Measurements from ENCODE around the gene SPTAN1.
"Not testable (repeated sequence)": the region's sequence is repeated elsewhere in the genome, so short reads cannot be mapped to it uniquely, and the experiment has no call there.

Gene SPTAN1

DNA sequence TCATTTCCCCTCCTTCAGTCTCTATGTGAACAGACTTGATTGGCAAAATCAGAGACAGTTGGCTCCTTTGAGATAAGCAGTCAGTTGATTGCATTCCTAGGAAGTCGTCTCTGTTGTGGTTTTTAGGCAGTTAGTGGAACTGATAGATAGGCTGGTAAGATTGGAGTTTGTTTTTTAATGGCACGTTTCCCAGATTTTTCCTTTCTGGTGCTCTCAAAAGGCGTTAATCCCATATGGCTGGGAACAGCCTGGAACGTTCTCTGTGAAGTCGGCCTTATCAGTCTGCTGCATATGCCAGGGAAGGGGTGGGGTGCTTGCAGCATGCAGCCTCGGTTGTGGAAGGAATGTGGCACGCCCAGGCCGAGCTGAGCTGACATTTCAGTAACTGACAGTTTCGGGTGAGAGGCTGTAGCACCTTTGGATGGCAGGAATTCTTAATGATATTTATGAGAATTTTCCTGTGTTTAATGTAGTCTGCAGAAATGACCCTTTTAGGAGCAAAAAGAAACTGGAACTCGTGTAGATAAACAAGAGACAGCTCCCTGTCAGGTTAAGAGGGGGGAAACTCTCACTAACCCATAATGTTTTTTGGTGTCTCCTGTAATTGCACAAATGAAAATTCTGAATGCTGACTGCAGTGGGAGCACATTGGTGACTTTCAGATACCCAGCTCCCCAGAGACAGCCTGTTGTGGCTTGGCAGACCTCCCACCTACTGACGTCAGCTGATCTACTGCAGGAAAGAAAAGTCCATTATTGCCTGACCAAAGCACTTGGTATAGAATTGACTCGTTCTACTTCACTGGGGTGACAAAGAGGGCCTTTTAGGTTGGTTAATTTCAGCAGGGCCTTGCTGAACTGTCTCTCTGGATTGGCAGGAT lies 6.3 kb downstream of the SPTAN1 start:
- Mint-ChIP-seq H3K9me3 (no peaks in the 10 kb centered on the region), H3K36me3 (peaks cover 4% of the 10 kb centered on the region), H3K27ac (no peak overlapping the region), H3K4me3 (no peak overlapping the region), H3K4me1 (peaks cover 19% of the 10 kb centered on the region), H3K27me3 (no peaks in the 10 kb centered on the region)
- DNase-seq (ENCODE audit: low spot score in 2 of 2) (peak in 1 of 2 donors; percentile 22), ATAC-seq (ENCODE audit: low read depth) (peak; percentile 77)

DNA sequence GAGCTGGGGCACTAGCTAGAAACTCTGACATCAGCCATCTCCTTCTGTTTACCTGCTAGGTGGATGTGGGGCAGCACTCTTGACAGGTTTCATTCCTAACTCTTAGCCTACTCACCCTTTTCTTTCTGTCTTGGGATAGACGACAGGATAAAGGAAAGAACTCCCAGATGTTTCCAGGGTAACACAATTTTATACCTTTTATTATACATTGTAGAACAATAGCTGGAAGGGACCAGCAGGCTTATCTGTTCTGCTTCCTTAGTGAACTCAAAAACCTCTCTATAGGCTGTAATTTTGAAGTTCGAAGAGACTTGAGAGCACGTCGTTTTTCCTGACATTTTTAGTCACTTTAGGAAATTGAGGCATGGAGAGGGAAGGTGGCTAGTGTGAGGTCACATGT lies 13.2 kb downstream of the SPTAN1 start:
- no peaks in the 10 kb centered on the region for H3K27me3 Mint-ChIP-seq
- no peak overlapping the region for H3K4me3 Mint-ChIP-seq
- no peak for ATAC-seq (ENCODE audit: low read depth)
- H3K9me3 Mint-ChIP-seq: no peaks in the 10 kb centered on the region
- H3K36me3 Mint-ChIP-seq: peaks cover 22% of the 10 kb centered on the region
- H3K4me1 Mint-ChIP-seq: peaks cover 9% of the 10 kb centered on the region
- no peak overlapping the region for H3K27ac Mint-ChIP-seq
- no peak for DNase-seq (ENCODE audit: low spot score in 2 of 2)

DNA sequence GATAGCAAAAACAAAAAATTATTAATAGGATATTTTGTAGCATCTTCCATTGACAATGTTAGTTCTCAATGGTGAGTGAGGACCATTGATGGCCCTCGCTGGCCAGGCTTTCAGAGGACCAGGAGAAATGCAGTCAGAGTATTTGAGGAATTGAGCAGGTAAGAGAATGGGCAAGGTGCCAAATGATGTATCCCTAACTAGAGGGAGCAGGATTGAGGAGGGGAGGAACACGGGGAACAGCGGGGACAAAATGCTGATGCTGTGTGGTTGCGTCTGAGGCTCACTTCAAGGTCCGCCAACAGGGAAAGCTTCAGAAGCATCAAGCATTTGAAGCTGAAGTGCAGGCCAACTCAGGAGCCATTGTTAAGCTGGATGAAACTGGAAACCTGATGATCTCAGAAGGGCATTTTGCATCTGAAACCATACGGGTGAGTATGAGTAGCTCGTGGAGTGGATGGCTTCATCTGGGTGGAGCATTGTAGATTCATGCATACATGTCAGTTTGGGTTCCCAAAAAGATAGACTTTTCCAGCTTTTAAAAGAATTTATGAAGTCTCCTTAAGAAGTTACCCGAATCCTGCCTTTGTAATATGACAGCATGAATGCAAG lies 16.2 kb downstream of the SPTAN1 start:
- ATAC-seq (ENCODE audit: low read depth) (no peak), DNase-seq (ENCODE audit: low spot score in 2 of 2) (no peak)
- no peaks in the 10 kb centered on the region for H3K9me3 Mint-ChIP-seq
- no peaks in the 10 kb centered on the region for H3K27me3 Mint-ChIP-seq
- peaks cover 13% of the 10 kb centered on the region for H3K4me1 Mint-ChIP-seq
- peaks cover 22% of the 10 kb centered on the region for H3K36me3 Mint-ChIP-seq
- H3K4me3 Mint-ChIP-seq: no peak overlapping the region
- peak overlapping the region; percentile 73 for H3K27ac Mint-ChIP-seq

DNA sequence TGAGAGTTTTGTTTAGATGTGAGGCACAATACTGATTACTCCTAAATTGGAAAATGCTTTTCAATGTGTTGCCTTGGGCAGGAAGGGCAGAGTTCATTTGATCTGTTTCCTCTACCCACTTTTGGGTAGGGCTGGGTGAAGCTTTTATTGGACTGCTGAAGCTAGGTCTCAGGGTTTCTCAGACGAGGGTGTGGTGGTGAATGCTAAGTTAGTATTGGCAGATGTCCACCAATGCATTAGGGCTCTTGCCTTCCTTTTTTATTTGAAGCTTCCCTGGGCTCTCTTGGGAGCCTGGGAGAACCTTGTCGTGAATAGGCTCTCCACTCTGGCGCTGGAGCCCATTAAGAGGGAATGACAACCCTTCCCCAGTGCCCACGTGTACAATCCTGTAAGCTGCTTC lies 23.1 kb downstream of the SPTAN1 start:
- Mint-ChIP-seq H3K27me3 (no peaks in the 10 kb centered on the region), H3K36me3 (peaks cover 28% of the 10 kb centered on the region), H3K9me3 (no peaks in the 10 kb centered on the region), H3K4me3 (no peak overlapping the region), H3K27ac (no peak overlapping the region), H3K4me1 (peaks cover 6% of the 10 kb centered on the region)
- ATAC-seq (ENCODE audit: low read depth): no peak
- DNase-seq (ENCODE audit: low spot score in 2 of 2): no peak

DNA sequence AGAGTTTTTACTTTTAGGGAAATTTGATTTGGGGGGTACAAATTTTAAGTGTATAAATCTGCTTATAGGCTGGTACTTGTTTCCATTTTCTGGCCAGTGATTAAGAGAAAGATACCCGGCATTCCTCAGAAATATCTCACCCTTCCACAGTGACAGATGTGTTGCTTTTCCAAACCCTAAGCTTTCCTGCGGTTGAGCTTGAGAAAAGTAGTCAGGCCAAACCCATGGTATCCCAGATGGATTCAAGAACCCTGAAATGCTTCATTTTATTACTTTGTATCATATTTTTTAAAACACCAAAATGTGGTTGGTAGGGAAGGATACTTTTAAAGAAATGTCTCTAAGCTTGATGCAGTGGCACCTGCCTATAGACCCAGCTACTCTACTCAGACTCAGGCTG lies 23.5 kb downstream of the SPTAN1 start:
- Mint-ChIP-seq H3K4me1 (peaks cover 6% of the 10 kb centered on the region), H3K9me3 (no peaks in the 10 kb centered on the region), H3K27me3 (no peaks in the 10 kb centered on the region), H3K27ac (no peak overlapping the region), H3K36me3 (peaks cover 32% of the 10 kb centered on the region), H3K4me3 (no peak overlapping the region)
- ATAC-seq (ENCODE audit: low read depth): no peak
- DNase-seq (ENCODE audit: low spot score in 2 of 2): no peak

DNA sequence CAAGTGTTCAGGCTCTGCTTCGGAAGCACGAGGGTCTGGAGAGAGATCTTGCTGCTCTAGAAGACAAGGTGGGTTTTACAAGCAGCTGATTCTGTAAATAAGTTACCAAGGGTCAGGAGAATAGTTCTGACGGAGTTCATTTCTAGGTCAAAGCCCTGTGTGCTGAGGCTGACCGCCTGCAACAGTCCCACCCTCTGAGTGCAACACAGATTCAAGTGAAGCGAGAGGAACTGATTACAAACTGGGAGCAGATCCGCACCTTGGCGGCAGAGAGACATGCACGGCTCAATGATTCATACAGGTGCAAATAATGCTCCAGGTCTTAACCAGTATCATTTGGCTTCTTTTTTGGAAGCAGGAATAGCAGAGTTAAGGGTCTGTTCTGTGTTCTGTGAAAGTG lies 24.8 kb downstream of the SPTAN1 start:
- Mint-ChIP-seq H3K27ac (no peak overlapping the region), H3K4me3 (no peak overlapping the region), H3K4me1 (peaks cover 4% of the 10 kb centered on the region), H3K36me3 (peaks cover 31% of the 10 kb centered on the region), H3K9me3 (no peaks in the 10 kb centered on the region), H3K27me3 (no peaks in the 10 kb centered on the region)
- ATAC-seq (ENCODE audit: low read depth) (no peak), DNase-seq (ENCODE audit: low spot score in 2 of 2) (no peak)

DNA sequence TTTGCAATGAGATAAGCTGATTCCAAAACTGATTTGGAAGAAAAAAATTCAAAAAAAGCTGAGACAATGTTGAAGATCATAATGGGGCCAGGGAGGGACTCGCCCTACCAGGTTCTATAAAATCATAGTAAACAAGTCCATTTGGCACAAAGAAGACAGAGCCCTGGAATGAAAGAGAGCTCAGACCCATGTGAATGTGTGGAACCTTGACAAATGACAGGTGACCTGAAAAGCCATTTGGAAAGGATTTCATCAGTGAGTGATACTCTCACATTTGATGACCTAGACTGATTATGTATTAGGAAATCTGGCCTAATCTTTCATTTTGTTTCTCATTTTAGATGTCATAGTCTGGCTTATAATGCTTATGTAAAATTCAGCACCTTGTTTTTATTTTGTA lies 26.8 kb downstream of the SPTAN1 start:
- Mint-ChIP-seq H3K4me1 (no peaks in the 10 kb centered on the region), H3K27ac (peak overlapping the region; percentile 25)
- ATAC-seq (ENCODE audit: low read depth): no peak

DNA sequence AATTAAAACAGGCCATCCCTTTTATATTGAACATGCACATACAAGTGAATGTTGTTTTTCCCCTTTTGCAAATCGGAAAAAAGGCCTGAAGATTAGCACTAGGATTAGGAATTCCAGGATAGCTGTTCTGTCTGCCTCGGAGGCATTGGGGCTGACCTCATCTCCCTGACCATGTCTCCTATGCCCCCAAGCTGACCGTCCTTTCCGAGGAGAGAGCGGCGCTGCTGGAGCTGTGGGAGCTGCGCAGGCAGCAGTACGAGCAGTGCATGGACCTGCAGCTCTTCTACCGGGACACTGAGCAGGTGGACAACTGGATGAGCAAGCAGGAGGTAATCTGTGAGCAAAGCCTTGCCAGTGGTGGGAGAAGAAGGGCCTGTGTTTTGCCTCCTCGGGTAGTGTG lies 28.3 kb downstream of the SPTAN1 start:
- H3K27me3 Mint-ChIP-seq: no peaks in the 10 kb centered on the region
- no peak for DNase-seq (ENCODE audit: low spot score in 2 of 2)
- no peaks in the 10 kb centered on the region for H3K4me1 Mint-ChIP-seq
- no peak overlapping the region for H3K27ac Mint-ChIP-seq
- ATAC-seq (ENCODE audit: low read depth): no peak
- H3K4me3 Mint-ChIP-seq: no peak overlapping the region
- H3K36me3 Mint-ChIP-seq: peaks cover 49% of the 10 kb centered on the region
- H3K9me3 Mint-ChIP-seq: no peaks in the 10 kb centered on the region

More for the DNA sequence above, 26.8 kb downstream of the SPTAN1 start:
- Mint-ChIP-seq H3K27me3 (no peaks in the 10 kb centered on the region), H3K9me3 (no peaks in the 10 kb centered on the region), H3K36me3 (peaks cover 42% of the 10 kb centered on the region), H3K4me3 (no peak overlapping the region)
- no peak for DNase-seq (ENCODE audit: low spot score in 2 of 2)

DNA sequence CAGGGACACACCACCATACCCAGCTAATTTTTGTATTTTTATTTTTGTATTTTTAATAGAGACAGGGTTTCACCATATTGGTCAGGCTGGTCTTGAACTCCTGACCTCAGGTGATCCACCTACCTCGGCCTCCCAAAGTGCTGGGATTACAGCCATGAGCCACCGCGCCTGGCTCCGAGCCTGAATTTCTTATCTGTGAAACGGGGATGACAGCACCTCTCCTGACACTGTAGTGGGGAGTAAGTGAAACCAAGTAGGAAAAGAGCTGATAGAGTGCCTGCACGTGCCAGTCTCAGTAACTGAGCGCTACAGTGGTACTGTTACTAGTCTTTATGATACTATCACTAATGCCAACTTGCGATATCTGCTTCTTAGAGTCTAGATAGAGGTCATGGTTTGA lies 32.8 kb downstream of the SPTAN1 start:
- not testable (repeated sequence) for ATAC-seq (ENCODE audit: low read depth); H3K4me1 Mint-ChIP-seq; H3K27me3 Mint-ChIP-seq; H3K9me3 Mint-ChIP-seq; H3K4me3 Mint-ChIP-seq; H3K27ac Mint-ChIP-seq; DNase-seq (ENCODE audit: low spot score in 2 of 2)
- peaks cover 51% of the 10 kb centered on the region for H3K36me3 Mint-ChIP-seq

DNA sequence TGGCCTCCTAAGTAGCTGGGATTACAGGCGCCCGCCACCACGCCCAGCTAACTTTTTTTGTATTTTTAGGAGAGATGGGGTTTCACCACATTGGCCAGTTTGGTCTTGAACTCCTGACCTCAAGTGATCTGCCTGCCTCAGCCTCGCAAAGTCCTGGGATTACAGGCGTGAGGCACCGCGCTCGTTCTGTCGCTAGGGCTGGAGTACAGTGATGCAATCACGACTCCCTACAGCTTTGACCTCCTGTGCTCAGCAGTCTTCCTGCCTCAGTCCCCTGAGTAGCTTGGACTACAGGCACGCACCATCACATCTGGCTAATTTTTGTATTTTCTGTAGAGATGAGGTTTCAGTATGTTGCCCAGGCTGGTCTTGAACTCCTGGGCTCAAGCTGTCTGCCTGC lies 34.5 kb downstream of the SPTAN1 start:
- H3K9me3 Mint-ChIP-seq; H3K4me3 Mint-ChIP-seq; H3K4me1 Mint-ChIP-seq; ATAC-seq (ENCODE audit: low read depth); H3K27me3 Mint-ChIP-seq; DNase-seq (ENCODE audit: low spot score in 2 of 2): not testable (repeated sequence)
- Mint-ChIP-seq H3K27ac (peak overlapping the region; percentile 20), H3K36me3 (peaks cover 53% of the 10 kb centered on the region)

DNA sequence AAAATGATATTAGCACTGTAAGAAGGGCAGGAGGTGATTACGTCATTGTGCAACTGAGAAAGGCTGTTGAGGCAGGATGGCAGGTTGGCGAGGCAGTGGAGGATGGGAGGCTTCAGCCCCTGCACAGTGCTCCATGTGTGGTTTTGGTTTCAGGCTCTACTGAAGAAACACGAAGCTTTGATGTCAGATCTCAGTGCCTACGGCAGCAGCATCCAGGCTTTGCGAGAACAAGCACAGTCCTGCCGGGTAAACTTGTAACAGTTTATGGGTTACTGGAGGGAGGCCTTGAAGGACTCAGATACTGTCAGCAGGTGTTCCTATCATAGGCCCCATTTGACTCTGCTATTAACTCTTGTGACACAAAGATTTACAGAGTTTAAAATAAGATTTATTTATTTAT lies 35.1 kb downstream of the SPTAN1 start:
- Mint-ChIP-seq H3K27me3 (no peaks in the 10 kb centered on the region), H3K4me1 (no peaks in the 10 kb centered on the region), H3K27ac (no peak overlapping the region), H3K36me3 (peaks cover 52% of the 10 kb centered on the region), H3K9me3 (no peaks in the 10 kb centered on the region), H3K4me3 (no peak overlapping the region)
- DNase-seq (ENCODE audit: low spot score in 2 of 2) (no peak), ATAC-seq (ENCODE audit: low read depth) (no peak)

DNA sequence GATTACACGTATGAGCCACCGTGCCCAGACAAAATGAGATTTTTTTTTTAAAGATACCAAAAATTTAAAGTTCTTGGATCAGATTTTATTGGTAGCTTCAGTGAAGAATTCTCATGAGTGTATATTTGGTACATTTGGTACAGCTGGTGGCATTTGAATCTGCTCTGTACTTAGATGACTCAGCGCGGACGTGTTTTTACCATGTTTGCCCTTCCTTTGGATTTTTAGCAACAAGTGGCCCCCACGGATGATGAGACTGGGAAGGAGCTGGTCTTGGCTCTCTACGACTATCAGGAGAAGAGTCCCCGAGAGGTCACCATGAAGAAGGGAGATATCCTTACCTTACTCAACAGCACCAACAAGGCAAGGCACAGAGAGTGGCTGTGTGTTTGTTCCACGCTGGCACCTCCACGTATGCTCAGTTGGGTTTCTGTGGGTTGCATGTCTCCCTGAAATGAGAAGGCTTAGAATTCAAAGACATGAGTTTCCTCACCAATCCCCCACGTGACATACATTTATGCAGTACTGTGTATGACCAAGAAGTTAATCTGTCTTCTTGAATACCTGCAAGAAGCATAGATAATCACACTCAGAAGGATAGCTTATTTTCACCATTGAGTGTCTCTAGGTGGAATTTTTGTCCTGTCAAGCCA lies 36.3 kb downstream of the SPTAN1 start:
- Mint-ChIP-seq H3K4me1 (no peaks in the 10 kb centered on the region), H3K4me3 (no peak overlapping the region), H3K36me3 (peaks cover 44% of the 10 kb centered on the region), H3K9me3 (no peaks in the 10 kb centered on the region), H3K27ac (no peak overlapping the region), H3K27me3 (no peaks in the 10 kb centered on the region)
- ATAC-seq (ENCODE audit: low read depth): no peak
- no peak for DNase-seq (ENCODE audit: low spot score in 2 of 2)

DNA sequence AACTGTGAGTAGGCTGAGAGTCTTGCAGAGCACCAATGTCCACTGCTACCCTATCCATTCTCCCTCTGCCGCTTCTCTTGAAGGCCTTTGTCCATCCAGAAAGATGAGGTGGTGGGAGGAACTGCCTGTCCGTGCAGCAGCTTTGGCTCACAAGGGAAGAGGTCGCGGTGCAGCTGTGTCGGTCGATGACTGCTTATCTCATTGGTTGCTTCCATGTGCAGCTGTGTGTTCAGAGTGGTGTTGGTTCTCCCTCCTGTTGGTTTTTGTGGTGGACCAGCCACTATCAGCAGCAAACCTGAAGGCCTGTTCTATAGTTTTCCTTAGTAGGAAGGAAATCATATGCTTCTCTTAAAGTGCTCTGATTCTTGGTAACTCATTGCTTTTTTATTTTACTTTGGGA lies 40.7 kb downstream of the SPTAN1 start:
- no peak for ATAC-seq (ENCODE audit: low read depth)

DNA sequence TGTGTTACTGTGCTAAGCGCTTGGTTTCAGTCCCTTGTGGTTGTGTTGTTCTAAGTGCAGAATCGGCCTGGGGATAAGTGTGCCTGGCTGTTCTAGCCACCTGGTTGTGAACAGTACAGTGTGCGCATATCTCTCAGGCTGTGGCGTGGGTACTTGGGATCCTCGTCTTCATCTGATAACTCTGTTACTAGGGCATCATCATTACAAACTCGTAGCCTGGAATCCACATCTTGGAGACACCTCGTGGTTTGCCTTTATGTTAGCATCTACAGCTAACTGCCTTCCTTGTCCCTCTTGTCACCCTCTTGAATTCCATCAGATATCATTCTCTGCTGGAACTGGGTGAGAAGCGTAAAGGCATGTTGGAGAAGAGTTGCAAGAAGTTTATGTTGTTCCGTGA lies 41.5 kb downstream of the SPTAN1 start:
- H3K27ac Mint-ChIP-seq: no peak overlapping the region
- no peaks in the 10 kb centered on the region for H3K9me3 Mint-ChIP-seq
- H3K4me3 Mint-ChIP-seq: no peak overlapping the region
- no peaks in the 10 kb centered on the region for H3K4me1 Mint-ChIP-seq
- peaks cover 26% of the 10 kb centered on the region for H3K36me3 Mint-ChIP-seq
- DNase-seq (ENCODE audit: low spot score in 2 of 2): no peak
- ATAC-seq (ENCODE audit: low read depth): no peak
- H3K27me3 Mint-ChIP-seq: no peaks in the 10 kb centered on the region

More for the DNA sequence above, 40.7 kb downstream of the SPTAN1 start:
- no peak for DNase-seq (ENCODE audit: low spot score in 2 of 2)
- H3K27ac Mint-ChIP-seq: no peak overlapping the region
- no peaks in the 10 kb centered on the region for H3K4me1 Mint-ChIP-seq
- H3K36me3 Mint-ChIP-seq: peaks cover 22% of the 10 kb centered on the region
- H3K4me3 Mint-ChIP-seq: no peak overlapping the region
- no peaks in the 10 kb centered on the region for H3K9me3 Mint-ChIP-seq
- no peaks in the 10 kb centered on the region for H3K27me3 Mint-ChIP-seq
